Spleen (tissue), 11 donors: ENCODE data around the gene GNPTAB. TPM values are rescaled to one million over a fixed set of nuclear protein-coding genes. Genes with fewer than 3 reads are reported as not detected.

Source experiments
- DNase-seq: peaks from one replicate; pipeline ENCODE4 v3.0.0-alpha.2; 2020
- H3K27ac ChIP-seq, 8 donors: fragments of 200-600 bp; sonication (generic) in 7 of 8; 1 replicate in 4 of 8; 2 replicates in 4 of 8; pipeline versions ENCODE4 v1.5.0 to v1.8.0; 2016 to 2021; ENCODE audit warnings: inconsistent platforms in 4 of 8, mild to moderate bottlenecking in 4 of 8, moderate library complexity in 1 of 8
- H3K27me3 ChIP-seq, 7 donors: fragments of 200-600 bp; sonication (generic) in 6 of 7; replicated peaks in 1 of 7; 1 replicate in 4 of 7; 2 replicates in 3 of 7; pipeline versions ENCODE4 v1.5.0 to v1.8.0; 2016 to 2021; ENCODE audit warnings: inconsistent platforms in 3 of 7, mild to moderate bottlenecking in 1 of 7
- H3K36me3 ChIP-seq, 6 donors: fragments of 200-600 bp; sonication (generic) in 5 of 6; 1 replicate in 4 of 6; 2 replicates in 2 of 6; pipeline versions ENCODE4 v1.5.0 to v1.8.0; 2016 to 2021; ENCODE audit warnings: inconsistent platforms in 2 of 6
- H3K4me1 ChIP-seq, 6 donors: fragments of 200-600 bp; sonication (generic) in 5 of 6; 1 replicate in 3 of 6; 2 replicates in 3 of 6; pipeline versions ENCODE4 v1.5.0 to v1.8.0; 2016 to 2021; ENCODE audit warnings: inconsistent platforms in 3 of 6
- H3K4me3 ChIP-seq, 8 donors: fragments of 200-600 bp; sonication (generic) in 7 of 8; 1 replicate in 4 of 8; 2 replicates in 4 of 8; pipeline versions ENCODE4 v1.5.0 to v1.8.0; 2016 to 2021; ENCODE audit warnings: inconsistent platforms in 4 of 8, mild to moderate bottlenecking in 4 of 8, moderate library complexity in 2 of 8
- H3K9me3 ChIP-seq, 8 donors: fragments of 200-600 bp; sonication (generic) in 7 of 8; 1 replicate in 4 of 8; 2 replicates in 4 of 8; pipeline versions ENCODE4 v1.5.0 to v1.8.0; 2016 to 2021; ENCODE audit warnings: inconsistent platforms in 4 of 8
- CTCF ChIP-seq, 11 experiments: fragments of 200-600 bp in 7 of 11; fragments of 450-650 bp in 4 of 11; sonication (generic) in 4 of 11; IDR thresholded peaks in 8 of 11; conservative IDR thresholded peaks in 3 of 11; 1 replicate in 7 of 11; 2 replicates in 4 of 11; pipeline versions ENCODE4 v1.4.0 to v1.8.0; 2016 to 2021; ENCODE audit warnings: antibody characterized with exemption in 11 of 11, inconsistent platforms in 4 of 11, mild to moderate bottlenecking in 1 of 11
- POLR2A ChIP-seq, 3 donors: fragments of 450-650 bp; IDR thresholded peaks; one replicate each; pipeline ENCODE4 v1.5.1; 2017; ENCODE audit warnings: antibody characterized with exemption in 3 of 3, mild to moderate bottlenecking in 1 of 3
- POLR2AphosphoS5 ChIP-seq, 3 donors: sonication (generic); formaldehyde crosslinking; IDR thresholded peaks; one replicate each; pipeline ENCODE4 v1.5.1; 2017; ENCODE audit warnings: antibody characterized with exemption in 3 of 3
- WGBS, 5 donors: extraction: QIAGEN DNeasy Blood & Tissue Kit in 3 of 5; methylation state at CpG; one replicate each; pipeline versions ENCODE4 v1.1.5 to v1.1.7; 2013 to 2018; 5-methylcytosine and 5-hydroxymethylcytosine counted together
- intact Hi-C: fragments of 100-400 bp; cut with DNase I; formaldehyde crosslinking; loops from one replicate; pipeline ENCODE4 v1.15.0; 2023; ENCODE audit warnings: low total_unique reads
- polyA plus RNA-seq, 3 donors: library from polyadenylated mRNA; stranded (reverse); fragments of 200-250 nt; gene quantifications; one replicate each; pipeline ENCODE4 v1.2.1, GENCODE V29; 2013
- total RNA-seq, 7 donors: library from RNA; depleted of rRNA in 3 of 7; stranded (reverse); fragments of >200 nt in 3 of 7; fragmentation: NEBNext Ultra II Directional in 4 of 7; extraction: Animal tissue kit (Norgen Biotek cat#: 25700) in 4 of 7; gene quantifications; one replicate each; pipeline versions ENCODE4 v1.1.0 to v1.2.1, GENCODE V29; 2016 to 2021
- donor health status: healthy with polysubstance abuse.
- donor health status: DM: no; HTN: no; CAD: no; lungs with moderate emphysema.
- donor health status: DM: no; HTN: no; CAD: no.
- donor health status: Bipolar disorder and iron deficiency.
- donor health status: healthy.
- donor health status: DM: no; HTN: no; CAD: no.
- donor health status: DM: yes; HTN: yes; CAD: no.

Gene GNPTAB
- total and polyA plus RNA-seq, 10 donors, result 9.3 to 90.8 (median 45.2) TPM

DNA sequence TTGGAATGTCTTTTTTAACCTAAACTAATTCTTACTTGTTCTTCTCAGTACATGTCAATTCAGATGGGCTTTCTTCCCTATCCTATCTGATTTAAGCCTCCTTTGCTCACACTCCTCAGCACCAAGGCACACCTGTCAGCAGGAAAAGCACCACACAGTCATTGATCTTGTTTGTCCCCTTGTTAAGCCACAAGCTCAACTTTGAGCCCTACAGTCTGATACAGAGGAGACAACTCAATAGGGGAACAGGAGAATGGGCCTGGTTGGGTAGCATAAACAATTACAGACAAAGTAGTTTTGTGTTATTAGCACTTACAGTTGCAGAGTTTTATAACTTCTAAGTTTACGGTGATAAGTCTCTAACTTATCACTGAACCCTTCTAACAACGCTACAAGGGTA lies 62.0 kb downstream of the GNPTAB start:
- H3K9me3 ChIP-seq, result no peaks in the 10 kb centered on the region
- peaks cover 0 to 35% (median 8%) of the 10 kb centered on the region in 6 donors for H3K4me1 ChIP-seq
- DNase-seq, result no peak
- TF ChIP-seq POLR2AphosphoS5 (IDR thresholded peaks at IDR 0.05) (no peak), POLR2A (IDR thresholded peaks at IDR 0.05) (no peak)
- H3K36me3 ChIP-seq, result peaks cover 0 to 81% (median 37%) of the 10 kb centered on the region in 6 donors
- no peaks in the 10 kb centered on the region for H3K27me3 ChIP-seq
- 80 to 97% (median 92%) methylated on average over 2 of the region's 2 CpGs for WGBS, 5 donors
- intact Hi-C loops, result loop anchor here (10.0 kb wide), 2 partner anchors 204 to 354 kb away; no protein-coding TSS in a partner anchor
- no peak overlapping the region for H3K4me3 ChIP-seq
- peak overlapping the region in 1 of 8 donors; percentile 3 for H3K27ac ChIP-seq

GRCh38 chr12:101767537-101767936 lies 63.2 kb downstream of the GNPTAB start:
- Histone ChIP-seq H3K36me3 (peaks cover 0 to 81% (median 37%) of the 10 kb centered on the region in 6 donors), H3K27me3 (no peaks in the 10 kb centered on the region), H3K4me3 (no peak overlapping the region), H3K9me3 (no peaks in the 10 kb centered on the region), H3K4me1 (peaks cover 0 to 35% (median 6%) of the 10 kb centered on the region in 6 donors), H3K27ac (no peak overlapping the region)
- no peak for DNase-seq
- WGBS, 5 donors, result 63 to 97% (median 96%) methylated on average over 1 of the region's 1 CpG
- intact Hi-C loops, result loop anchor here (10.0 kb wide), 2 partner anchors 203 to 353 kb away; no protein-coding TSS in a partner anchor
- TF ChIP-seq POLR2AphosphoS5 (IDR thresholded peaks at IDR 0.05), result no peak
- no peak for TF ChIP-seq POLR2A (IDR thresholded peaks at IDR 0.05)
- no peak for TF ChIP-seq CTCF (IDR thresholded peaks at IDR 0.05 in 8 of 11, conservative IDR thresholded peaks at IDR 0.05 in 3 of 11)

GRCh38 chr12:101764051-101764792 lies 66.5 kb downstream of the GNPTAB start:
- TF ChIP-seq POLR2AphosphoS5 (IDR thresholded peaks at IDR 0.05), result no peak
- TF ChIP-seq CTCF (IDR thresholded peaks at IDR 0.05 in 8 of 11, conservative IDR thresholded peaks at IDR 0.05 in 3 of 11), result no peak
- TF ChIP-seq POLR2A (IDR thresholded peaks at IDR 0.05), result no peak
- peaks cover 0 to 52% (median 11%) of the 10 kb centered on the region in 6 donors for H3K4me1 ChIP-seq
- peaks cover 0 to 79% (median 25%) of the 10 kb centered on the region in 6 donors for H3K36me3 ChIP-seq

GRCh38 chr12:101763246-101763931 lies 67.4 kb downstream of the GNPTAB start:
- Histone ChIP-seq H3K36me3 (peaks cover 0 to 77% (median 24%) of the 10 kb centered on the region in 6 donors), H3K27me3 (no peaks in the 10 kb centered on the region), H3K9me3 (no peaks in the 10 kb centered on the region), H3K4me3 (no peak overlapping the region), H3K27ac (peak overlapping the region in 6 of 8 donors; percentile 1 to 68 (median 51)), H3K4me1 (peaks cover 0 to 52% (median 11%) of the 10 kb centered on the region in 6 donors)
- intact Hi-C loops, result loop anchor here (10.0 kb wide), 2 partner anchors 199 to 349 kb away; no protein-coding TSS in a partner anchor
- TF ChIP-seq POLR2A (IDR thresholded peaks at IDR 0.05), result no peak
- TF ChIP-seq CTCF (IDR thresholded peaks at IDR 0.05 in 8 of 11, conservative IDR thresholded peaks at IDR 0.05 in 3 of 11), result no peak
- peak in 1 of 3 donors; percentile 30 for TF ChIP-seq POLR2AphosphoS5 (IDR thresholded peaks at IDR 0.05)
- DNase-seq, result no peak
- 62 to 68% (median 66%) methylated on average over 6 of the region's 6 CpGs for WGBS, 5 donors

More at GRCh38 chr12:101764051-101764792, 66.5 kb downstream of the GNPTAB start:
- Histone ChIP-seq H3K27ac (peak overlapping the region in 5 of 8 donors; percentile 1 to 68 (median 51)), H3K4me3 (no peak overlapping the region), H3K27me3 (no peaks in the 10 kb centered on the region), H3K9me3 (no peaks in the 10 kb centered on the region)
- no peak for DNase-seq
- 77 to 88% (median 85%) methylated on average over 5 of the region's 5 CpGs for WGBS, 5 donors
- intact Hi-C loops, result loop anchor here (10.0 kb wide), 2 partner anchors 199 to 349 kb away; no protein-coding TSS in a partner anchor
